ENCODE measurements around the gene PRDM15. TPM values are rescaled to one million over a fixed set of nuclear protein-coding genes. Genes with fewer than 3 reads are reported as not detected.

PRDM15 gene
- total RNA-seq, 1 experiment from 2014 or later = 5.7 TPM

DNA sequence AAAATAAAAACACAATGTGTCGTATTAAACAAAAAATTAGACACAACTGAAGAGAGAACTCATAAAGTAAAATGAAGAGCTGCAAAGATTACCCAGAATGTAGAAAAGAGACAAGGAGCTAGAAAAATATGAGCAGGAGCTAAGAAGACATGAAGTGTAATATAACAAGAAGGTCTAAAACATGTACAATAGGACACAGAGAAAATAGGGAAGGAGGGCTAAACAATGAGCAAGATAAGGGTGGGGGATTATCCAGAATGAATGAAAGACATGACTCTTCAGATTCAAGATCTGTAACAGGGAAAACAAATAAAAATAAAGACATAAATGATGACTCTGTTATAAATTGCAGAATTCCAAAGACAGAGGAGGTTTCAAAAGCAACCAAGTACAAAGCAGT, 38.3 kb downstream of the PRDM15 start:
- POLR2A ChIA-PET = interaction anchor here (0.6 kb wide), 1 partner anchor 74 kb away, joined by 3 read pairs; the partner anchor contains the start of gene RIPK4
- intact Hi-C loops (cut with micrococcal nuclease) = no loop called here

DNA sequence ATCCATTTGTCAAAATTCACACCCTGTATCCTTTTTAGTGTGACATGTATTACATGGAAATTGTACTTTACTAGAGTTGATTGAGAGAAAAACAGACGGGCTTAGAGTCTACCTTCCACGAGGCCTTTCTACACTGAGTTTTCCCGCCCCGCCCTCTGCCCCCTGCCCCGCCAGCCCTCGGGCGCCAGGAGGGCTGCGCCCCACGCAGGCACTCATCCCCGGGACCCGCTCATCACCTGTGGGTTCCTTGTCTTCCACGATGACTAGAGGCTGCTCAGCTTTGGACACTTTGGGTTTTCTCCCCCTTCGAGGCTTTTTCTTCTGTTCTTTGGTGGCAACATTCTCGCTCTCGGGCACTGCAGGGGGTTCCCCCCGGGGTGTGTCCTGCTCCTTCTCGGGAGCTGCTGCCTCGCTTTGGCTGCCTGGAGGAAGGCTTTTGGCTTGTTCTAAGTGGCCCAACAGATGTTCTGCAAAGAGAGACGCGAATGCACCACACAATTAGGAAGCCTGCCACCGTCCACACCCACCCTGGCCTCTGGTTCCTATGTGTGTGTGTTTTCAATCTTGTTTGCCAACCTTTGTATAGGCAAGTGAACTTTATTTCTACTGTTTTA, 39.6 kb downstream of the PRDM15 start:
- no TSS peak for BruUV-seq (replicated peaks)
- peaks cover 6% of the 10 kb centered on the region for H3K4me1 Mint-ChIP-seq (ENCODE audit: insufficient read depth, unreplicated experiment)

More for the DNA sequence above, 38.3 kb downstream of the PRDM15 start:
- Mint-ChIP-seq H3K27me3 (ENCODE audit: insufficient read depth, unreplicated experiment) (no peaks in the 10 kb centered on the region), H3K27ac (ENCODE audit: low read depth, unreplicated experiment) (no peak overlapping the region), H3K4me3 (ENCODE audit: unreplicated experiment) (no peak overlapping the region), H3K9me3 (ENCODE audit: unreplicated experiment) (peaks cover 16% of the 10 kb centered on the region), H3K36me3 (ENCODE audit: insufficient read depth, unreplicated experiment) (peaks cover 3% of the 10 kb centered on the region), H3K4me1 (ENCODE audit: insufficient read depth, unreplicated experiment) (peaks cover 3% of the 10 kb centered on the region)
- DNase-seq (ENCODE audit: unreplicated experiment) = no peak
- BruUV-seq (replicated peaks) = no TSS peak
- TF ChIP-seq, protein P1, sequence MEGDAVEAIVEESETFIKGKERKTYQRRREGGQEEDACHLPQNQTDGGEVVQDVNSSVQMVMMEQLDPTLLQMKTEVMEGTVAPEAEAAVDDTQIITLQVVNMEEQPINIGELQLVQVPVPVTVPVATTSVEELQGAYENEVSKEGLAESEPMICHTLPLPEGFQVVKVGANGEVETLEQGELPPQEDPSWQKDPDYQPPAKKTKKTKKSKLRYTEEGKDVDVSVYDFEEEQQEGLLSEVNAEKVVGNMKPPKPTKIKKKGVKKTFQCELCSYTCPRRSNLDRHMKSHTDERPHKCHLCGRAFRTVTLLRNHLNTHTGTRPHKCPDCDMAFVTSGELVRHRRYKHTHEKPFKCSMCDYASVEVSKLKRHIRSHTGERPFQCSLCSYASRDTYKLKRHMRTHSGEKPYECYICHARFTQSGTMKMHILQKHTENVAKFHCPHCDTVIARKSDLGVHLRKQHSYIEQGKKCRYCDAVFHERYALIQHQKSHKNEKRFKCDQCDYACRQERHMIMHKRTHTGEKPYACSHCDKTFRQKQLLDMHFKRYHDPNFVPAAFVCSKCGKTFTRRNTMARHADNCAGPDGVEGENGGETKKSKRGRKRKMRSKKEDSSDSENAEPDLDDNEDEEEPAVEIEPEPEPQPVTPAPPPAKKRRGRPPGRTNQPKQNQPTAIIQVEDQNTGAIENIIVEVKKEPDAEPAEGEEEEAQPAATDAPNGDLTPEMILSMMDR (IDR thresholded peaks at IDR 0.05; ENCODE audit: unreplicated experiment) = no peak
- CTCF ChIA-PET = interaction anchor here (0.7 to 1.1 kb wide), 3 partner anchors 15 to 103 kb away, joined by 3 read pairs; no protein-coding TSS in a partner anchor

DNA sequence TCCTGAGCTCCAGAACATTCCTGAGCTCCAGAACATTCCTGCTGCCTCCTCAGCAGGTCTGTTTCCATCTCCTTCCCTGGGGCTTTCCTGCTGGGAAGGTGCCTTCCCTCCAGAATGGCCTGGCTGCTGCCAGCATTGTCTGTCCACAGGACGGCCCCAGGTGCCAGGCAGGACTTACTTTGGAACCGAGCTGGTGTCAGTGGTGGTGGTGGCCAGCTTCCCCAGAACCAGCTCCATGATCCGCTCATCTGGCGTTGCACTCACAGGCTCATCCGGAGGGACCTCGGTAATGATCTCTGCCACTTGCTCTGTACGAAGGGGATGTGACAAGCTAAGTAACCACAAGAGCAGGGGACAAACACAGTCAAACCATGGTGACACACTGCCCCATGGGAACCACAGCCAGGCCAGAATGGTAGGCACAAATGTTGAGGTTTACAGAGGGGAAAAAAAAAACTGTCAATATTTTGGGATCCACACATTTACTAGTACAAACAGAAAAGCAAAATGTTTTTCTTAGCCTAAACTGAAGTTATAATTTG, 41.3 kb downstream of the PRDM15 start:
- TF ChIP-seq, protein P1 (IDR thresholded peaks at IDR 0.05; ENCODE audit: unreplicated experiment) = no peak
- Mint-ChIP-seq H3K9me3 (ENCODE audit: unreplicated experiment) (peaks cover 16% of the 10 kb centered on the region), H3K27ac (ENCODE audit: low read depth, unreplicated experiment) (no peak overlapping the region), H3K4me1 (ENCODE audit: insufficient read depth, unreplicated experiment) (peaks cover 6% of the 10 kb centered on the region), H3K27me3 (ENCODE audit: insufficient read depth, unreplicated experiment) (no peaks in the 10 kb centered on the region), H3K36me3 (ENCODE audit: insufficient read depth, unreplicated experiment) (peaks cover 11% of the 10 kb centered on the region), H3K4me3 (ENCODE audit: unreplicated experiment) (no peak overlapping the region)
- ChIA-PET POLR2A (no interaction called here), CTCF (interaction anchor here (0.8 to 1.0 kb wide), 2 partner anchors 13 to 21 kb away, joined by 3 read pairs; no protein-coding TSS in a partner anchor)
- intact Hi-C loops (cut with micrococcal nuclease) = no loop called here
- DNase-seq (ENCODE audit: unreplicated experiment) = no peak
- no TSS peak for BruUV-seq (replicated peaks)

More for the DNA sequence above, 39.6 kb downstream of the PRDM15 start:
- Mint-ChIP-seq H3K27me3 (ENCODE audit: insufficient read depth, unreplicated experiment) (no peaks in the 10 kb centered on the region), H3K27ac (ENCODE audit: low read depth, unreplicated experiment) (no peak overlapping the region), H3K9me3 (ENCODE audit: unreplicated experiment) (peaks cover 16% of the 10 kb centered on the region), H3K36me3 (ENCODE audit: insufficient read depth, unreplicated experiment) (peaks cover 11% of the 10 kb centered on the region), H3K4me3 (ENCODE audit: unreplicated experiment) (no peak overlapping the region)
- intact Hi-C loops (cut with micrococcal nuclease) = no loop called here
- TF ChIP-seq, protein P1 (IDR thresholded peaks at IDR 0.05; ENCODE audit: unreplicated experiment) = no peak
- ChIA-PET POLR2A (no interaction called here), CTCF (no interaction called here)
- no peak for DNase-seq (ENCODE audit: unreplicated experiment)

DNA sequence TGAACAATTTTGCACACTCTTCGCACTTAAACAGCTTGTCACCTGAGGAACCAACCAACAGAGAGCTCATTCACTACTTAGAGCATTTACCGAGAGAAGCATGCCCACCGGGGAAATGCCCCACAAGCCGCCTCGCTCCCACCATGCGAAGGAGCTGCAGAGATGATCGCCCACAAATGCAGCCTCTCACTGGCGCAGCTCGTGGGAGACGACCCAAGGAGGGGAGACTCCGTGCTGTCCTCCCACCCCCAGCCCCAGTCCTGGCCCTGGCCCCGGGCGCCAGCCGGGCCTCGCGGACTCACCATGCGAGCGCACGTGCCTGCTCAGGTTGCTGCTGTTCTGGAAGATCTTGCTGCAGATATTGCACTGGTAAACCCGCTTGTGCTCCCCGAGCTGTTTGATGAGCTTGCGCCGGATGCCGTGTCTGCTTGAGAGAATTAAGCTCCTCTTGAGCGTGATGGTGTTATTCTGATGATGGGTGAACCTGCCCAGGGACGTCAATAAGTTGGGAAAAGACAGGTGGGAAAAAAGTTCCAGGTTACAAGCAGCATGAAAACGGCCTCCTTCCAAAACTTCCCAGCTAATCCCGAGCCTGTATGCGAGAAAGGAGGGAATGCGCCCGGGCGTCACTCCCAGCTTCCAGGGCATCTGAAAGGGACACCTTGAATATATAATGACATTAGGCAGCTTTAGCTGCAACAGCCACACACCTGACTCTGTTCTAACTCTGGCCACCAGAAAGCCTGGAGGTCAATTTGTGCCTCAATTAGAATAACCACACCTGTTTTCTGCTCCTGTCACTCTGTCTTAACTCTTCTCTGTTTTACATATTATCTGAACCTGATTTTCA, 42.8 kb downstream of the PRDM15 start:
- Mint-ChIP-seq H3K4me1 (ENCODE audit: insufficient read depth, unreplicated experiment) (peaks cover 6% of the 10 kb centered on the region), H3K9me3 (ENCODE audit: unreplicated experiment) (peaks cover 13% of the 10 kb centered on the region), H3K4me3 (ENCODE audit: unreplicated experiment) (no peak overlapping the region), H3K36me3 (ENCODE audit: insufficient read depth, unreplicated experiment) (peaks cover 11% of the 10 kb centered on the region), H3K27me3 (ENCODE audit: insufficient read depth, unreplicated experiment) (no peaks in the 10 kb centered on the region), H3K27ac (ENCODE audit: low read depth, unreplicated experiment) (peak overlapping the region; percentile 2)
- TF ChIP-seq, protein P1 (IDR thresholded peaks at IDR 0.05; ENCODE audit: unreplicated experiment) = no peak
- BruUV-seq (replicated peaks) = no TSS peak
- no peak for DNase-seq (ENCODE audit: unreplicated experiment)
- CTCF ChIA-PET = interaction anchor here (1.1 kb wide), 1 partner anchor 9 kb away, joined by 3 read pairs; no protein-coding TSS in a partner anchor
- intact Hi-C loops (cut with micrococcal nuclease) = no loop called here
- POLR2A ChIA-PET = no interaction called here

Measured in MCF 10A (cell line).